K562 treated with DMSO at 1 percent for 4 hours (cell line): Measurements from ENCODE around the gene PRM3. TPM values are rescaled to one million over a fixed set of nuclear protein-coding genes. Genes with fewer than 3 reads are reported as not detected.

ENCODE experiments used
- total RNA-seq: library from RNA; unstranded; fragments of 300-600 nt; gene quantifications from 2 replicates; pipeline ENCODE4 v1.2.3, GENCODE V29; 2022; ENCODE audit not compliant: insufficient read depth

Gene PRM3
- total RNA-seq: not detected in 2 replicates

GRCh38 chr16:11272921-11273720, at the start of gene PRM3:
Gene PRM3, minus strand, starts transcription at chr16:11273629. Its CDS starts 34 bp downstream, at chr16:11273595.

GRCh38 chr16:11280616-11281522, 7.4 kb upstream of the PRM3 start, which contains the start of gene PRM1:
Gene PRM1, minus strand, starts transcription at chr16:11281330. Its CDS starts 92 bp downstream, at chr16:11281238.

DNA sequence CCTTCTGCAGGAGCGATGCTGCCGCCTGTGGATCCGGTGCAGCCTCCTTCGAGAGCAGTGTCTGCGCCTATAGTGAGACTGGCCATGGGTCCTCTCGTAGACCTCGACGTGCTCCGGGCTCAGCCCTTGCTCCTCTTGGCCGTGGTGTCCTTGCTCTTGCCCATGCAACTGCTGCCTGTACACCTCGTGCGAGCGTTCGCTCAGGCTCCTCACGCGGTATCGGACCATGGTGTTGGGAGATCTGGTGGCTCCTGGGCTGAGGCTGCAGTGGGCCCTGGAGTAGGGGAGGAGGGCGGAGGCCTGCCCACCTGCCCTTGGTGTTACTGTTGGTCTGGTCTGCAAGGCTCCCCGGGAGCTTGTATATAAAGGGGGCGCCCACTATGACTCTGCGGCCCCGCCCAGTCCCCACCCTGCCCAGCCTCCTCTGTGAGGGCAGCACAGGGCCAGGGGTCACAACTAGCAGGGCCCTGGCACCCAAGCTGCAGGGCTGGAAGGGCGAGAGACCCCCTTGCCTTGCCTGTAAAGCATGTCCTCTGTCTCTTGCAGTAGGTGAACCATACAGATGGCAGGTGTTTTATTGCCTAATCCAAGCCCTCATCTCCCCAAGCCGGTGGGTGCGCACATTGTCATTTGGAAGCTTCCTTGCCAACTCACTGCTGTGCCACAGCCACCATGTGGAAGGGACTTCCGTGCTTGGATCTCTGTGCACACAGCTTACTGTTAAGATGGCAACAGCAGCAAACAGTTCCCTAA, 2.9 kb upstream of the PRM3 start, which contains the start of gene PRM2:
Gene PRM2, minus strand, starts transcription at position 338 of the 753 bp plus-strand sequence. Its CDS starts 110 bp downstream, at position 228.

DNA sequence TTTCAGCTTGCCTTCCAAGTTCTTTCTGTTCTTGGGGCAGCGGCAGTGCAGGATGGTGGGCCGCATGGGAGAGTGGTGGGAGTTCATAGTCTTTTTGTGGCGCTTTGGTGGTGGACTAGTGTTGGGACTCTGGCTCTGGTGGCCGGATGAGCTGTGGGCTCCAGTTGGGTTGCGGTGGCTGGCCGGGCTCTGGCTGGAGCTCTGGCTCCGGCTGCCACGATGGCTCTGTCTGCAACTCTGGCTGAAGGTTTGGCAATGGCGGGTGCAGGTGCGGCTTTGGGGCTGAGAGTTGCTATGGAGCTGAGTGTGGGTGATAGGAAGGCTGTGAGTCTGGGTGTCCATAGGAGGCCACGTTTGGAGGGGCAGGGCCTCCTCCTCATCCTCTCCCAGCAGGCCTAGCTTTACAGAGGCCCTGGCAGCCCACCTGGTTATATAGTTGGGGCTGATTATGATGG, 4.5 kb downstream of the PRM3 start, which contains the start of gene TNP2:
Gene TNP2, minus strand, starts transcription at position 405 of the 455 bp plus-strand sequence. Its CDS starts 63 bp downstream, at position 342.

GRCh38 chr16:11255737-11256660, 17.4 kb downstream of the PRM3 start, which contains the start of gene SOCS1:
Gene SOCS1, minus strand, starts transcription at chr16:11256204. Its CDS starts 726 bp downstream, at chr16:11255478.

Other genes starting within 250 kb of the PRM3 start
- 22.8 and 36.0 TPM in 2 replicates for gene SOCS1, start 17.4 kb downstream of the PRM3 start, total RNA-seq
- not detected in 2 replicates for gene TNP2, start 4.3 kb downstream of the PRM3 start, total RNA-seq
- gene PRM2, start 2.9 kb upstream of the PRM3 start, total RNA-seq: not detected in 2 replicates
- not detected in 2 replicates for gene PRM1, start 7.7 kb upstream of the PRM3 start, total RNA-seq
- 58.8 and 59.6 TPM in 2 replicates for gene RMI2, start 71.8 kb upstream of the PRM3 start, total RNA-seq